ENCODE measurements around the gene EFCAB14. TPM values are rescaled to one million over a fixed set of nuclear protein-coding genes. Genes with fewer than 3 reads are reported as not detected.
"Not testable (repeated sequence)": the region's sequence is repeated elsewhere in the genome, so short reads cannot be mapped to it uniquely, and the experiment has no call there.

Gene EFCAB14
- polyA plus RNA-seq, 4 donors, result 86.8 to 114 (median 99.6) TPM

- DNase-seq (ENCODE audit: low read depth in 4 of 4, low spot score in 3 of 4), result no peak
Observed at GRCh38 chr1:46687921-46688509, 30.9 kb downstream of the EFCAB14 start.

GRCh38 chr1:46687093-46687659, 31.7 kb downstream of the EFCAB14 start:
- peak in 1 of 4 donors; percentile 20 for DNase-seq (ENCODE audit: low read depth in 4 of 4, low spot score in 3 of 4)

GRCh38 chr1:46686255-46686654, 32.7 kb downstream of the EFCAB14 start:
- DNase-seq (ENCODE audit: low read depth in 4 of 4, low spot score in 3 of 4), result no peak

GRCh38 chr1:46684670-46685069, 34.2 kb downstream of the EFCAB14 start:
- DNase-seq (ENCODE audit: low read depth in 4 of 4, low spot score in 3 of 4), result no peak

- no peak for DNase-seq (ENCODE audit: low read depth in 4 of 4, low spot score in 3 of 4)
Observed at GRCh38 chr1:46682064-46682463, 36.9 kb downstream of the EFCAB14 start.

GRCh38 chr1:46681333-46682034, 37.4 kb downstream of the EFCAB14 start:
- DNase-seq (ENCODE audit: low read depth in 4 of 4, low spot score in 3 of 4), result no peak

GRCh38 chr1:46679789-46680573, 38.9 kb downstream of the EFCAB14 start:
- DNase-seq (ENCODE audit: low read depth in 4 of 4, low spot score in 3 of 4), result no peak

- DNase-seq (ENCODE audit: low read depth in 4 of 4, low spot score in 3 of 4), result no peak
Observed at GRCh38 chr1:46677339-46677738, 41.6 kb downstream of the EFCAB14 start.

- DNase-seq (ENCODE audit: low read depth in 4 of 4, low spot score in 3 of 4), result no peak
Observed at GRCh38 chr1:46676531-46676930, 42.4 kb downstream of the EFCAB14 start.

GRCh38 chr1:46675549-46676314, 43.2 kb downstream of the EFCAB14 start:
- DNase-seq (ENCODE audit: low read depth in 4 of 4, low spot score in 3 of 4), result no peak

- no peak for DNase-seq (ENCODE audit: low read depth in 4 of 4, low spot score in 3 of 4)
Observed at GRCh38 chr1:46673749-46674182, 45.1 kb downstream of the EFCAB14 start.

GRCh38 chr1:46672696-46673095, 46.2 kb downstream of the EFCAB14 start:
- no peak for DNase-seq (ENCODE audit: low read depth in 4 of 4, low spot score in 3 of 4)

- no peak for DNase-seq (ENCODE audit: low read depth in 4 of 4, low spot score in 3 of 4)
Observed at GRCh38 chr1:46671554-46671953, 47.4 kb downstream of the EFCAB14 start, which contains the start of gene TEX38. Gene TEX38, plus strand, starts transcription at chr1:46671854. Its CDS starts 81 bp downstream, at chr1:46671935.

- DNase-seq (ENCODE audit: low read depth in 4 of 4, low spot score in 3 of 4), result no peak
Observed at GRCh38 chr1:46670134-46670533, 48.8 kb downstream of the EFCAB14 start.

GRCh38 chr1:46667782-46668760, 50.8 kb downstream of the EFCAB14 start, which contains the start of gene ATPAF1:
Gene ATPAF1, minus strand, starts transcription at chr1:46668364. Its CDS starts 42 bp downstream, at chr1:46668322.
- DNase-seq (ENCODE audit: low read depth in 4 of 4, low spot score in 3 of 4), result peak in 3 of 4 donors; percentile 37 to 42 (median 41)

GRCh38 chr1:46665983-46666382, 52.9 kb downstream of the EFCAB14 start:
- no peak for DNase-seq (ENCODE audit: low read depth in 4 of 4, low spot score in 3 of 4)

- not testable (repeated sequence) for DNase-seq (ENCODE audit: low read depth in 4 of 4, low spot score in 3 of 4)
Observed at GRCh38 chr1:46662919-46663318, 56.0 kb downstream of the EFCAB14 start.

GRCh38 chr1:46660116-46660515, 58.8 kb downstream of the EFCAB14 start:
- DNase-seq (ENCODE audit: low read depth in 4 of 4, low spot score in 3 of 4), result not testable (repeated sequence)

- no peak for DNase-seq (ENCODE audit: low read depth in 4 of 4, low spot score in 3 of 4)
Observed at GRCh38 chr1:46659307-46659870, 59.5 kb downstream of the EFCAB14 start.

Measured in left renal pelvis (tissue), 4 donors.